Measurements from ENCODE around the gene LRRC32.
"Not testable (repeated sequence)": the region's sequence is repeated elsewhere in the genome, so short reads cannot be mapped to it uniquely, and the experiment has no call there.

LRRC32 gene

DNA sequence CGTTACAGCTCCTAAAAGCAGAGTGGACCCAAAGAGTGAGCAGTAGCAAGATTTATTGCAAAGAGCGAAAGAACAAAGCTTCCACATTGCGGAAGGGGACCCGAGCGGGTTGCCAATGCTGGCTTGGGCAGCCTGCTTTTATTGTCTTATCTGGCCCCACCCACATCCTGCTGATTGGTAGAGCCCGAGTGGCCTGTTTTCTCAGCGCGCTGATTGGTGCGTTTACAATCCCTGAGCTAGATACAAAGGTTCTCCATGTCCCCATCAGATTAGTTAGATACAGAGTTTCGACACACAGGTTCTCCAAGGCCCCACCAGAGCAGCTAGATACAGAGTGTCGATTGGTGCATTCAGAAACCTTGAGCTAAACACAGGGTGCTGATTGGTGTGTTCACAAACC lies 62.3 kb downstream of the LRRC32 start:
- not testable (repeated sequence) for DNase-seq
